GM12891 (cell line): ENCODE results near the gene ADGRV1.

Experiments used
- POLR2A ChIP-seq: IDR thresholded peaks from 2 replicates; pipeline ENCODE4 v1.6.1; 2011; ENCODE audit warnings: low read depth, low read length, control low read depth
- POLR2AphosphoS5 ChIP-seq: IDR thresholded peaks from 2 replicates; pipeline ENCODE4 v1.6.1; 2011; ENCODE audit warnings: low read depth, low read length, control low read depth

- TF ChIP-seq POLR2A = no peak
- no peak for TF ChIP-seq POLR2AphosphoS5
Observed at GRCh38 chr5:90962481-90962880, 403.9 kb downstream of the ADGRV1 start.
